ENCODE measurements around the gene CRMP1.

Gene CRMP1

GRCh38 chr4:5918331-5918985 lies 25.6 kb upstream of the CRMP1 start:
- Histone ChIP-seq H3K4me3 (ENCODE audit: low read depth, low read length) (no peak overlapping the region), H3K9me3 (ENCODE audit: control insufficient read depth, insufficient read depth, low read length) (no peaks in the 10 kb centered on the region), H3K9ac (ENCODE audit: low read depth, low read length) (no peak overlapping the region), H3K36me3 (ENCODE audit: control insufficient read depth, insufficient read depth, low read length) (no peaks in the 10 kb centered on the region), H3K27me3 (ENCODE audit: control insufficient read depth, insufficient read depth, low read length) (peaks cover 2% of the 10 kb centered on the region), H3K4me1 (ENCODE audit: control insufficient read depth, insufficient read depth, low read length) (peaks cover 2% of the 10 kb centered on the region)

DNA sequence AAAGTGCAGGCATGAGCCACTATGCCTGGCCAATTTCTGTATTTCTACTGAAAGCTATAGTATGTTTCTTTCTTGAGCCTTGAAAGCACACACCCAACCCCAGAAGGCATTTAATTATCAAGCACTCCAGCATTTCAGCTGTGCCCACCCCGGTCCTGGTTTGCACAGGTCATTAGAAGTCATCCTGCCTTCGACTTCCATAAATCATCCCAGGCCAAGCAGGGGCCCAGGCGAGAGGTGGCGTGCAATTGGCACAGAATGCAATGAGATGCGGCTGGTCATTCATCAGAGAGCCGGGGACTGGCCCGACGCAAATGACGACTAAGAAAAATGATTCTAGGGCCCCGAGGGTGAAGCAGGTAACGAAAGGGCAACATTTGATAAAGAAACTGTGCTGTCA lies 24.8 kb upstream of the CRMP1 start:
- peaks cover 8% of the 10 kb centered on the region for H3K4me1 ChIP-seq (ENCODE audit: control insufficient read depth, insufficient read depth, low read length)
- H3K27me3 ChIP-seq (ENCODE audit: control insufficient read depth, insufficient read depth, low read length): peaks cover 2% of the 10 kb centered on the region
- H3K36me3 ChIP-seq (ENCODE audit: control insufficient read depth, insufficient read depth, low read length): no peaks in the 10 kb centered on the region
- no peaks in the 10 kb centered on the region for H3K9me3 ChIP-seq (ENCODE audit: control insufficient read depth, insufficient read depth, low read length)
- H3K4me3 ChIP-seq (ENCODE audit: low read depth, low read length): no peak overlapping the region
- H3K9ac ChIP-seq (ENCODE audit: low read depth, low read length): no peak overlapping the region

GRCh38 chr4:5916229-5916628 lies 23.3 kb upstream of the CRMP1 start:
- Histone ChIP-seq H3K9ac (ENCODE audit: low read depth, low read length) (no peak overlapping the region), H3K36me3 (ENCODE audit: control insufficient read depth, insufficient read depth, low read length) (no peaks in the 10 kb centered on the region), H3K4me3 (ENCODE audit: low read depth, low read length) (no peak overlapping the region), H3K9me3 (ENCODE audit: control insufficient read depth, insufficient read depth, low read length) (no peaks in the 10 kb centered on the region), H3K4me1 (ENCODE audit: control insufficient read depth, insufficient read depth, low read length) (peaks cover 13% of the 10 kb centered on the region), H3K27me3 (ENCODE audit: control insufficient read depth, insufficient read depth, low read length) (peaks cover 2% of the 10 kb centered on the region)

- Histone ChIP-seq H3K27me3 (ENCODE audit: control insufficient read depth, insufficient read depth, low read length) (peaks cover 9% of the 10 kb centered on the region), H3K36me3 (ENCODE audit: control insufficient read depth, insufficient read depth, low read length) (no peaks in the 10 kb centered on the region), H3K4me3 (ENCODE audit: low read depth, low read length) (no peak overlapping the region), H3K9me3 (ENCODE audit: control insufficient read depth, insufficient read depth, low read length) (no peaks in the 10 kb centered on the region), H3K4me1 (ENCODE audit: control insufficient read depth, insufficient read depth, low read length) (peaks cover 13% of the 10 kb centered on the region), H3K9ac (ENCODE audit: low read depth, low read length) (no peak overlapping the region)
Measured at GRCh38 chr4:5913454-5913853, 20.6 kb upstream of the CRMP1 start.

- Histone ChIP-seq H3K4me3 (ENCODE audit: low read depth, low read length) (no peak overlapping the region), H3K4me1 (ENCODE audit: control insufficient read depth, insufficient read depth, low read length) (peaks cover 13% of the 10 kb centered on the region), H3K9me3 (ENCODE audit: control insufficient read depth, insufficient read depth, low read length) (no peaks in the 10 kb centered on the region), H3K27me3 (ENCODE audit: control insufficient read depth, insufficient read depth, low read length) (peaks cover 18% of the 10 kb centered on the region), H3K36me3 (ENCODE audit: control insufficient read depth, insufficient read depth, low read length) (no peaks in the 10 kb centered on the region), H3K9ac (ENCODE audit: low read depth, low read length) (no peak overlapping the region)
Measured at GRCh38 chr4:5912614-5913019, 19.7 kb upstream of the CRMP1 start.

DNA sequence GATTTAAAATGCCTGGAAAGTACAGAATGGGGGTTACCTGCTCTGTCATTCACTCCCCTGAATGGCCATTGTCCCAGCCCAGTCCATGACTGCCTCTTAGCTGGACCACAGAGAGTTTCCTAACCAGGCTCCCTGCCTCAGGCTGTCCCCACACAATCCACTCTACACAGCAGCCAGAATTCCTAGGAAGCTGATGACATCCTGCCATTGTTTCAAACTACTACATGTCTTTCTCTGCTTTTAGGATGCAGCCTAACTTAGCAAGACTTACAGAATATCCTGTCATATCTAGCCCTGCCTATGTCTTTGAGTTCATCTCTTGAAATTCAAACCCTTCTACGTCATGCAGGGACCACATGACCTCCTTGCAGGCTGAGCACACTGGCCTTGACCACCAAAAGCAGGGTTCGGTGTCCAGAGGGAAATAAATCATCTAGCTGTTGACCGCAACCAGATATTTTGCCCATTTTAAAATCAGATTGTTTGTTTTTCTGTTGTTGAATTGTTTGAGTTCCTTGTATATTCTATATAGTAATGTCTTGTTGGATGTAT lies 16.1 kb upstream of the CRMP1 start:
- Histone ChIP-seq H3K4me1 (ENCODE audit: control insufficient read depth, insufficient read depth, low read length) (peaks cover 29% of the 10 kb centered on the region), H3K9ac (ENCODE audit: low read depth, low read length) (no peak overlapping the region), H3K9me3 (ENCODE audit: control insufficient read depth, insufficient read depth, low read length) (no peaks in the 10 kb centered on the region), H3K27me3 (ENCODE audit: control insufficient read depth, insufficient read depth, low read length) (peaks cover 48% of the 10 kb centered on the region), H3K36me3 (ENCODE audit: control insufficient read depth, insufficient read depth, low read length) (no peaks in the 10 kb centered on the region), H3K4me3 (ENCODE audit: low read depth, low read length) (no peak overlapping the region)

GRCh38 chr4:5906191-5906590 lies 13.3 kb upstream of the CRMP1 start:
- H3K36me3 ChIP-seq (ENCODE audit: control insufficient read depth, insufficient read depth, low read length): no peaks in the 10 kb centered on the region
- H3K4me1 ChIP-seq (ENCODE audit: control insufficient read depth, insufficient read depth, low read length): peaks cover 20% of the 10 kb centered on the region
- no peaks in the 10 kb centered on the region for H3K9me3 ChIP-seq (ENCODE audit: control insufficient read depth, insufficient read depth, low read length)
- peak overlapping the region; percentile 8 for H3K4me3 ChIP-seq (ENCODE audit: low read depth, low read length)
- H3K9ac ChIP-seq (ENCODE audit: low read depth, low read length): no peak overlapping the region
- H3K27me3 ChIP-seq (ENCODE audit: control insufficient read depth, insufficient read depth, low read length): peaks cover 58% of the 10 kb centered on the region

DNA sequence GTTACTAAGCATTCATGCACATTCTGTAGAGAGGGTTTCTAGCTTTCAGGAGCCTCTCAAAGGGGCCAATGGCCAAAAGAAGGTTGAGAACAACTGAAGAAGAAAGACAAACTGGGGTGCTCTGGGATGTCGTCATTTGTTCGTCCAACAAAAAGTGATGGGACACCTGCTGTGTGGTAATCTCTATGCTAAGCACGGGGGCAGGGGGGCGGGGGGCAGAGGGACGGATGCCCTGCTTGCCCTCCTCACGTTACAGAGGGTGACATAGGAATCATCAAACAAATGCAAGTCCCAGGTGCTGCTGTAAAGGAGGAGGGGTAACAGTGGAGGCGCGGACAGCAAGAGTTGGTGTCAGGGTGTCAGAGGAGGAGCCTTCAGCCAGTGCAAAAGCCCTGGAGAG lies 12.8 kb upstream of the CRMP1 start:
- Histone ChIP-seq H3K9me3 (ENCODE audit: control insufficient read depth, insufficient read depth, low read length) (no peaks in the 10 kb centered on the region), H3K4me1 (ENCODE audit: control insufficient read depth, insufficient read depth, low read length) (peaks cover 20% of the 10 kb centered on the region), H3K36me3 (ENCODE audit: control insufficient read depth, insufficient read depth, low read length) (no peaks in the 10 kb centered on the region), H3K9ac (ENCODE audit: low read depth, low read length) (no peak overlapping the region), H3K27me3 (ENCODE audit: control insufficient read depth, insufficient read depth, low read length) (peaks cover 59% of the 10 kb centered on the region), H3K4me3 (ENCODE audit: low read depth, low read length) (no peak overlapping the region)

DNA sequence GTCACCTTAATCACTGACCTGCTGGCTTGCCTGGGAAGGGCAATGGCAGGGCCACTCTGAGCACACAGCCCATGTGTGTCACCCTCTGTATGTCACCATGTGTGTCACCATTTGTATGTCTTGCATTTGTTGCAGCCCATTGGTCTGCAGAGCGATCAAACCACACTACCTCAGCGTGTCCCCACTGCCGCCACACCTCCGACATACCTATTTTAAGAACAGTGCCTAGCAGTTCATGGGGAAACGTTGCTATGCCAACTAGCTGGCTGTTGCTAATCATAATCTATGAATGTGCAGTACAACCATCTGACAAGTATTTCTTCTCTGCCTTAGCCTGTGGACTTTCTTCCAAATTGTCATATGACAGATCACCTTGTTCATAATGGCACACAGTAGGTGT lies 8.0 kb upstream of the CRMP1 start:
- H3K36me3 ChIP-seq (ENCODE audit: control insufficient read depth, insufficient read depth, low read length): no peaks in the 10 kb centered on the region
- H3K27me3 ChIP-seq (ENCODE audit: control insufficient read depth, insufficient read depth, low read length): peaks cover 73% of the 10 kb centered on the region
- no peak overlapping the region for H3K9ac ChIP-seq (ENCODE audit: low read depth, low read length)
- no peak overlapping the region for H3K4me3 ChIP-seq (ENCODE audit: low read depth, low read length)
- peaks cover 5% of the 10 kb centered on the region for H3K9me3 ChIP-seq (ENCODE audit: control insufficient read depth, insufficient read depth, low read length)
- H3K4me1 ChIP-seq (ENCODE audit: control insufficient read depth, insufficient read depth, low read length): peaks cover 18% of the 10 kb centered on the region

GRCh38 chr4:5899881-5900280 lies 7.0 kb upstream of the CRMP1 start:
- H3K36me3 ChIP-seq (ENCODE audit: control insufficient read depth, insufficient read depth, low read length): no peaks in the 10 kb centered on the region
- H3K27me3 ChIP-seq (ENCODE audit: control insufficient read depth, insufficient read depth, low read length): peaks cover 76% of the 10 kb centered on the region
- H3K9ac ChIP-seq (ENCODE audit: low read depth, low read length): no peak overlapping the region
- H3K9me3 ChIP-seq (ENCODE audit: control insufficient read depth, insufficient read depth, low read length): peaks cover 5% of the 10 kb centered on the region
- H3K4me1 ChIP-seq (ENCODE audit: control insufficient read depth, insufficient read depth, low read length): peaks cover 11% of the 10 kb centered on the region
- H3K4me3 ChIP-seq (ENCODE audit: low read depth, low read length): no peak overlapping the region

- Histone ChIP-seq H3K27me3 (ENCODE audit: control insufficient read depth, insufficient read depth, low read length) (peaks cover 76% of the 10 kb centered on the region), H3K36me3 (ENCODE audit: control insufficient read depth, insufficient read depth, low read length) (no peaks in the 10 kb centered on the region)
Measured at GRCh38 chr4:5899396-5899795, 6.5 kb upstream of the CRMP1 start.

GRCh38 chr4:5897674-5898073 lies 4.8 kb upstream of the CRMP1 start:
- no peak overlapping the region for H3K4me3 ChIP-seq (ENCODE audit: low read depth, low read length)
- peaks cover 75% of the 10 kb centered on the region for H3K27me3 ChIP-seq (ENCODE audit: control insufficient read depth, insufficient read depth, low read length)
- H3K9me3 ChIP-seq (ENCODE audit: control insufficient read depth, insufficient read depth, low read length): peaks cover 5% of the 10 kb centered on the region
- H3K4me1 ChIP-seq (ENCODE audit: control insufficient read depth, insufficient read depth, low read length): peaks cover 14% of the 10 kb centered on the region
- no peaks in the 10 kb centered on the region for H3K36me3 ChIP-seq (ENCODE audit: control insufficient read depth, insufficient read depth, low read length)
- no peak overlapping the region for H3K9ac ChIP-seq (ENCODE audit: low read depth, low read length)

More at GRCh38 chr4:5899396-5899795, 6.5 kb upstream of the CRMP1 start:
- no peak overlapping the region for H3K9ac ChIP-seq (ENCODE audit: low read depth, low read length)
- H3K4me3 ChIP-seq (ENCODE audit: low read depth, low read length): no peak overlapping the region
- peaks cover 8% of the 10 kb centered on the region for H3K4me1 ChIP-seq (ENCODE audit: control insufficient read depth, insufficient read depth, low read length)
- peaks cover 5% of the 10 kb centered on the region for H3K9me3 ChIP-seq (ENCODE audit: control insufficient read depth, insufficient read depth, low read length)

Data from iPS-15b (cell line).